Measurements from ENCODE around the gene SYCP2.

- no peak for TF ChIP-seq ELF4 (IDR thresholded peaks at IDR 0.05)
- TF ChIP-seq FOXK2 (IDR thresholded peaks at IDR 0.05) = no peak
- TF ChIP-seq SP1 (IDR thresholded peaks at IDR 0.05) = no peak
- no peak for TF ChIP-seq FOXA1 (IDR thresholded peaks at IDR 0.05)
- TF ChIP-seq HDGF (IDR thresholded peaks at IDR 0.05; ENCODE audit: borderline replicate concordance) = no peak
- TF ChIP-seq ARNT (IDR thresholded peaks at IDR 0.05) = no peak
- no peak for TF ChIP-seq TARDBP (IDR thresholded peaks at IDR 0.05)
- no peak for TF ChIP-seq BHLHE40 (IDR thresholded peaks at IDR 0.05; ENCODE audit: borderline replicate concordance)
- TF ChIP-seq NFRKB (IDR thresholded peaks at IDR 0.05) = no peak
- TF ChIP-seq, protein P1, sequence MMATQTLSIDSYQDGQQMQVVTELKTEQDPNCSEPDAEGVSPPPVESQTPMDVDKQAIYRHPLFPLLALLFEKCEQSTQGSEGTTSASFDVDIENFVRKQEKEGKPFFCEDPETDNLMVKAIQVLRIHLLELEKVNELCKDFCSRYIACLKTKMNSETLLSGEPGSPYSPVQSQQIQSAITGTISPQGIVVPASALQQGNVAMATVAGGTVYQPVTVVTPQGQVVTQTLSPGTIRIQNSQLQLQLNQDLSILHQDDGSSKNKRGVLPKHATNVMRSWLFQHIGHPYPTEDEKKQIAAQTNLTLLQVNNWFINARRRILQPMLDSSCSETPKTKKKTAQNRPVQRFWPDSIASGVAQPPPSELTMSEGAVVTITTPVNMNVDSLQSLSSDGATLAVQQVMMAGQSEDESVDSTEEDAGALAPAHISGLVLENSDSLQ (IDR thresholded peaks at IDR 0.05) = no peak
- TF ChIP-seq FOXM1 (IDR thresholded peaks at IDR 0.05; ENCODE audit: borderline replicate concordance) = no peak
- TF ChIP-seq ZNF384 (IDR thresholded peaks at IDR 0.05) = no peak
These were observed 110.4 kb downstream of the SYCP2 start for GRCh38 chr20:59823030-59823423.

Measured in HEK293T (cell line).